WERI-Rb-1 (cell line): ENCODE results near the gene EPG5.

Source experiments
- DNase-seq: peaks from one replicate; pipeline ENCODE4 v3.0.0-alpha.2; 2020
- H3K27ac ChIP-seq: fragments of 250-450 bp; sonication (Bioruptor Pico); 2 replicates; pipeline ENCODE4 v1.5.1; 2020; ENCODE audit warnings: mild to moderate bottlenecking, moderate library complexity
- H3K27me3 ChIP-seq: fragments of 250-450 bp; sonication (Bioruptor Pico); 2 replicates; pipeline ENCODE4 v1.5.1; 2021; ENCODE audit warnings: mild to moderate bottlenecking, low read depth, moderate library complexity; ENCODE audit not compliant: insufficient read depth, severe bottlenecking
- H3K36me3 ChIP-seq: fragments of 250-450 bp; sonication (Bioruptor Pico); 2 replicates; pipeline ENCODE4 v1.5.1; 2020; ENCODE audit warnings: mild to moderate bottlenecking, moderate library complexity
- H3K4me3 ChIP-seq: 2 replicates; pipeline ENCODE4 v1.5.1; 2011; ENCODE audit warnings: low read depth, mild to moderate bottlenecking, control low read depth, low read length
- H3K9me3 ChIP-seq: fragments of 250-450 bp; sonication (Bioruptor Pico); 2 replicates; pipeline ENCODE4 v1.5.1; 2021; ENCODE audit warnings: mild to moderate bottlenecking, moderate library complexity; ENCODE audit not compliant: severe bottlenecking
- CTCF ChIP-seq: IDR thresholded peaks from 2 replicates; pipeline ENCODE4 v1.5.1; 2011; ENCODE audit warnings: low read depth, mild to moderate bottlenecking, control low read depth, inconsistent platforms, low read length

Gene EPG5

GRCh38 chr18:45891806-45892205 lies 75.3 kb downstream of the EPG5 start:
- H3K36me3 ChIP-seq, result peaks cover 4% of the 10 kb centered on the region

GRCh38 chr18:45890606-45891005 lies 76.5 kb downstream of the EPG5 start:
- Histone ChIP-seq H3K9me3 (no peaks in the 10 kb centered on the region), H3K27ac (no peak overlapping the region), H3K4me3 (no peak overlapping the region), H3K36me3 (peaks cover 4% of the 10 kb centered on the region), H3K27me3 (no peaks in the 10 kb centered on the region)
- no peak for TF ChIP-seq CTCF
- no peak for DNase-seq

More at GRCh38 chr18:45891806-45892205, 75.3 kb downstream of the EPG5 start:
- Histone ChIP-seq H3K9me3 (no peaks in the 10 kb centered on the region), H3K4me3 (no peak overlapping the region), H3K27me3 (no peaks in the 10 kb centered on the region), H3K27ac (no peak overlapping the region)
- no peak for DNase-seq
- TF ChIP-seq CTCF, result no peak

- no peak for TF ChIP-seq CTCF
- no peak for DNase-seq
- Histone ChIP-seq H3K27me3 (no peaks in the 10 kb centered on the region), H3K27ac (no peak overlapping the region), H3K4me3 (no peak overlapping the region), H3K36me3 (peaks cover 7% of the 10 kb centered on the region), H3K9me3 (no peaks in the 10 kb centered on the region)
Observed at GRCh38 chr18:45889419-45890064, 77.6 kb downstream of the EPG5 start.

GRCh38 chr18:45887585-45887984 lies 79.5 kb downstream of the EPG5 start:
- Histone ChIP-seq H3K36me3 (peaks cover 16% of the 10 kb centered on the region), H3K4me3 (no peak overlapping the region), H3K9me3 (no peaks in the 10 kb centered on the region), H3K27ac (no peak overlapping the region), H3K27me3 (no peaks in the 10 kb centered on the region)
- no peak for DNase-seq
- TF ChIP-seq CTCF, result no peak

- TF ChIP-seq CTCF, result no peak
- Histone ChIP-seq H3K9me3 (no peaks in the 10 kb centered on the region), H3K4me3 (no peak overlapping the region), H3K27ac (no peak overlapping the region), H3K36me3 (peaks cover 37% of the 10 kb centered on the region), H3K27me3 (no peaks in the 10 kb centered on the region)
- DNase-seq, result no peak
Observed at GRCh38 chr18:45880876-45881558, 86.1 kb downstream of the EPG5 start.
